Iris pigment epithelial cell (primary cell): ENCODE data around the gene SEC61A2.
A peak's percentile ranks its signal among the peaks of the same experiment; 100 is the strongest.
"Not testable (repeated sequence)": the region's sequence is repeated elsewhere in the genome, so short reads cannot be mapped to it uniquely, and the experiment has no call there.

Source experiments
- DNase-seq: peaks from one replicate; pipeline ENCODE4 v3.0.0-alpha.2; 2011; ENCODE audit warnings: low read depth

The SEC61A2 gene

GRCh38 chr10:12160664-12161063, 31.2 kb downstream of the SEC61A2 start:
- no peak for DNase-seq

DNA sequence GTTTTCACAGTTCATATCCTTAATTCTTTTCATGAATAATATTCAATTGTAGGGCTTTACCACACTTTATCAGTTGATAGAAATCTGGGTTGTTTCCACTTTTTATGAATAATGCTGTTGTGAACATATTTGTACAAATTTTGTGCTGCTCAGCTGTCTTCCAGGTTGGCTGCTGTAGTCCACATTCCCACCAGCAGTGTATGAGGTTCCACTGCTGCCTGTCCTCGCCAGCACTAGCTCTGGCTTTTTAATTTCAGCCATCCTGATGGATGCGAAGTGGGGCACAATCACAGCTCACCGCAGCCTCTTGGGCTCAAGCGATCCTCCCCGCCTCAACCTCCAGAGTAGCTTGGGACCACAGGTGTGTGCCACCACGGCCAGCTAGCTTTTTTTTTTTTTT, 33.5 kb downstream of the SEC61A2 start:
- DNase-seq, result no peak

GRCh38 chr10:12164085-12164484, 34.6 kb downstream of the SEC61A2 start:
- DNase-seq, result no peak

DNA sequence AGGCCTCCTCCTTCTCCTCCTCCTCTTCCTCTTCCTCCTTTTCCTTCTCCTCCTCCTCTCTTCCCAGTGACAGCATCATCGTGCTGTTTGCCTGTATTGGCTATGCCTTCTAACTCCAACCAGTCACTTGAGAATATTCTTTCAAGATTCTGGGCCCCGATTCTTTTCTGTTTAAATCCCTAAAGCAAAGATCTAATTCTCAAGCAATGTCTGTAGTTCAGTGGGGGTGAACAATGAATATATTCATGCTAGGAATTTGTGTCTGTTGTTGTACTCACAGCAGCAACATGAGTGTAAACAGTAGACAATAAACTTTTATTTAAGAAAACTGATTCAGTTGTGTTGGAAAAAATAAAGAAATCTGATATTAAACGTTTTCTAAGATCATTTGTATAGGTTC, 35.6 kb downstream of the SEC61A2 start:
- no peak for DNase-seq

DNA sequence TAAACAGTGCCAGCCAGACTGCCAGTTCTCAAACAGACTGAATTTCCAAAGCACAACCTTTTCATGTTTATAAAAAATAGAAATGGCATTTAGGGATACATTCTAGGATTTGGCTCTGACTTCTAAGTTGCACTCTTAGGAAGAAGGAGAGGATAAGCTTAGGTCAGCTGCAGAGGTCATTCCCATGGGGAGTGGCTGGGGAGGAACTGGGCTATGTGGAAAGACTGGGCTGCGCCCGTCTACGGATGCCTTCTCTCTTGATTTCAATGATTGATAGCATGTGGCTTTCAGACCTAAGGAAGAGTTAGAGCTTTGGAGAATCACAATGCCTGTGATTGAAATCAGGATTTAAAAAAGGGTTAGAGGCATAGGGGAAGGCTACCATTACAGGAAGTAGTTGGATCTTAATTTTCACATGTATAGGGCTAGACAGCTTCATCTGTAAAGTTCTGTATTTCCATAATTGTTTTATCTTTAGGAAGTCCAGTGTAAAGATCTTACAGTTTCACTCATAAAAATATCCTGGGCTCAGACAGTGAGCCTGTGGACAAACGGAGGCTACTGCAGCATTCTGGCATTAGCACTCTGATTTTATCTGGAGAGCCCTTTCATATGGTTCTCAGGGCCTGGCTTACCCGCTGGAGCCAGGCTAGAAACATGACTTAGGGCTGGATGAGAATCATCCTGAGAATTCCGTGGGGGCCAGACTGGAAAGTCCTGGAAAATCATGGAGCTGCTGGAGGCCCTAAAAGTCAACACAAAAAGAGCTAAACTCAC, 36.7 kb downstream of the SEC61A2 start:
- DNase-seq, result no peak

DNA sequence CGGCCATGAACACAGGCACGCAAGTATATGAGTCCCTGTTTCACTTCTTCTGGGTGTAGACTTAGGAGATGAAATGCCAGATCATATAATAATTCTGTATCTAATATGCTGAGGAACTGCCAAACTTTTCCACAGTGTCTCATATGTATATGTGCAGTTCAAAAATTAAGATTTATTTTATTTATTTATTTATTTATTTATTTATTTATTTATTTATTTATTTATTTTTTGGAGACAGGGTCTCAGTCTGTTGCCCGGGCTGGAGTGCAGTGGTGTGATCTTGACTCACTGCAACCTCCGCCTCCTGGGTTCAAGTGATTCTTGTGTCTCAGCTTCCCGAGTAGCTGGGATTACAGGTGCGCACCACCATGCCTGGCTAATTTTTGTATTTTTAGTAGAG, 42.0 kb downstream of the SEC61A2 start:
- DNase-seq, result not testable (repeated sequence)

DNA sequence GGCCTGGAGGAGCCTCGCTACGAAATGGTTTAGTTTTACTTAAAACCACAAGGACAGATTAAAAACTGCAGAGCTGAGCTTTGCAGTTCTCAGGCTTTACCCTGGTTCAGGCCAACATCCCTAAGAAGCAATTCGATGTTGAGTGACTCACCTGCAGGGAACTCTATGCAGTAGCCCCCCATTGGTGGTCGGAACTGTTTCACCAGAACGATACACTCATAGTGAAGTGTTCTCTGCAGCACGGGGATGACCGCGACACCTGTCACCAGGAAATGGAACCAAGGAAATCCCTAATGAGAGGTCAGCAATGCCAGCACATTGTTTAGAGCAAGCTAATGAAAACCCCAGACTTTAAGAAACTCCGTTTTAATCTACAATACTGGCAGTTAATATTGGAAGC, 48.2 kb downstream of the SEC61A2 start:
- DNase-seq, result peak; percentile 57

DNA sequence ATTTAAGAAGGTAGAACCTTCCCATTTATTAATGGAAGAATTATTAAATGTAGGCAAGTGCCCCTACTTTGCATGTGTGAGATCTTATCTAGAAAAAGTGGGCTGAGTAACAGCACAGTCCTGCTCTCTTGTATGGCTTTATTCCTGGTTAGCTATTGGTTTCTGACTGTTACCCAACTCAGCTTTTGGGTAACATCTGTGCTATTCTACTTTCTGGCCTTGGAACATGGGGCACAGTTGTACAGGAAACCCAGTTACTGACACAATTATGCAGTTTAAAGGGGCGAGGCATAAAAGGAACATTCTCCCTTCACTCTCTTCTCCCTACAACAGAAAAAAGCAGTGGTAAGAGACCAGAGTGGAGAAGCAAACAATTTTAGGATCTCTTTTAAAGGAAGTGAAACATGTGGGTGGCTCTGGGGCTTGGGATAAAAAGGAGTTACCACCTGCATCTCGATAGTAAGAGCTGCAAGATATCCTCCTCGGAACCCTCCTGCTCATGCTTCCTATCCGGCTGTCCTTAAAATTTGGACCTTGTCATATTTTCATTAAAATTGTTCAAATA, 50.2 kb downstream of the SEC61A2 start:
- DNase-seq, result no peak

- no peak for DNase-seq
Measured at GRCh38 chr10:12180221-12180974, 50.9 kb downstream of the SEC61A2 start.

- DNase-seq, result peak; percentile 56
Measured at GRCh38 chr10:12181065-12181775, 51.7 kb downstream of the SEC61A2 start.

DNA sequence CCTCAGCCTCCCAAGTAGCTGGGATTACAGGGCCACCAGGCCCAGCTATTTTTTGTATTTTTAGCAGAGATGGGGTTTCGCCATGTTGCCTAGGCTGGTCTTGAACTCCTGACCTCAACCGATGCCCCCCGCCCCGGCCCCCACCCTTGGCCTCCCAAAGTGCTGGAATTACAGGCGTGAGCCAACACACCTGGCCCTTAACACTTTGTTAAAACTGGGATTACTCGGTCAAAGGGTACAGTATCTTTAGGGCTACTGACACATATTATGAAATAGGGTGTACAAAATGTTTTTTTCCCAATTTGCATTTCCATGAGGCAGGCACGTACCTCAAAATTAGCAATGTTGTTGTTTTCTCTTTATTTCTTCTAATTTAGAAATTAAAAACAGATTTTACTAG, 54.7 kb downstream of the SEC61A2 start:
- no peak for DNase-seq

- no peak for DNase-seq
Measured at GRCh38 chr10:12186323-12186722, 56.8 kb downstream of the SEC61A2 start.

DNA sequence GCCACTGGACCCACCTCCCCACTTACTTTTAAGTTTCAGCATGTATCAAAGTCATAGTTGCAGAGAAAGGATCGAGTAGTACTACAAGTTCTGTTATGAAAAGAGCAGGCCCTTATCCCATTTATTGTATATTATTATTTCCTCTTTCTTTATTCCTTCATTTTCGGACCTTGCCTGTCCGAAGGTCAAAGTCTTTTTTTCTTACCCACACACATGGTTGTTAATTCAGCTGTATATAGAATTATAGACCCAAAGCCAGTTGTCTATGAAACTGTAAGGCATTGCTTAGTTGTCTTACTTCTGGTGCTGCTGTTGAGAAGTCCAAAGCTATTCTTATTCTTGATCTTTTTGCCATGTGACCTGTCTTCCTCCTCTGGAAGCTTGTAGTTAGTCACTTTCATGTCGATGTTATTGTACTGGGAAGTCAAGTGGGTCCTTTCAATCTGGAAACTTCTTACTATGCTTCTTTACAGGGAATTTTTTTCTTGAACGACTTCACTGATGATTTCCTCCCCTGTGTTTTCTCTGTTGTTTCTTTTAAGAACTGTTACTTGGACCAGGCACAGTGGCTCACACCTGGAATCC, 57.9 kb downstream of the SEC61A2 start:
- no peak for DNase-seq

- DNase-seq, result no peak
Measured at GRCh38 chr10:12188656-12189055, 59.2 kb downstream of the SEC61A2 start.

DNA sequence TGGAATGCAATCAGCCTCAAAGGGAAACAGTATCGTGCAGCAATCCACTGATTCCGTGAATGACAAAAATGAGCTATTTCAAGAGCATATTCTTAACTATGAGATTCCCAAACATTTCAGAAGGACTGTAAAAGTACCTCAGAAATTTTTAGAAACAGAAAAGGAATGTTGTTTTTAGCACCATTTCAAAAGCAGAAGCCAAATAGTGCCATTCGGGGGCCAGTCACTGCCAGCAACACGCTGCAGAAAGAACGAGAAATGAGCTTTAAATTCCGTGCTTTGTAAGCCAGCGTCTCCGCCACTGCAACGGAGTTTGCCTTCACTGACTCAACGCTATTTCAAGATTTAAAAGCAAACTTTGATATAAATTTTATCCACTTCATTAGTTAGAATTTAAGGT, 59.9 kb downstream of the SEC61A2 start:
- no peak for DNase-seq

- DNase-seq, result no peak
Measured at GRCh38 chr10:12191715-12192114, 62.2 kb downstream of the SEC61A2 start.

DNA sequence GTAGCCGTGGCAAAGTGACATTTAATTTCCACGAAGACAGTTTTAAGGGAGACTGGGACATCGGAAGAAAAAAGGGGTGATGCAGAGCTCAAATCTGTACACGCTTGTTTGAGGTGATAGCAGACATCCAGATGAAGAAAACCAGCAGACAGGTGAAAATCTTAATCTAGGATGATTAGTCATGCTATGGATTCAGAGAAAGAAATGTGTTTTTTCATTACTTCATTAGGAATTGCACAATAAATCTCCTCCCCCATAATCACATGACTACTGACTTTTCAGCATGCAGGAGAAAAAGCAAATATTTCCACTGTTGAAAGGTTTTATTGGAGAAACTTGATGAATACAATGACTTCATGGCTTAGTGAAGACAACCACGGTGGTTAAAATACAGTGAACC, 63.7 kb downstream of the SEC61A2 start:
- DNase-seq, result peak; percentile 82

DNA sequence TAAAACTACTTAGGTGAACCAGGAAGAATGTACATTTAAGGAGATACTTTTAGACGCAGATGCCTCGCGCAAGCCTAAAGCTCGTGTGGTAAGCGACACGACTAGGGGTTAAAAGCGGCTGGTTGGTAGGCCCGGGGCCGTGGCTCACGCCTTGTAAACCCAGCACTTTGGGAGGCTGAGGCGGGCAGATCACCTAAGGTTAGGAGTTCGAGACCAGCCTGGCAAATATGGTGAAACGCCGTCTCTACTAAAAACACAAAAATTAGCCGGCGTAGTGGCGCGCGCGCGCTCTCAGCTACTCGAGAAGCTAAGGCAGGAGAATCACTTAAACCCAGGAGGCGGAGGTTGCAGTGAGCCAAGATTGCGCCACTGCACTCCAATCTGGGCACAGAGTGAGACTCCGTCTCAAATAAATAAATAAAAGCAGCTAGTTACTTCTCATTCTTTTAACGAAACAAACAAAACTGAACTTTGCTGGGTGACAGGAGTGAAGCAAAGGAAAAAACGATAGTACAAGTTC, 65.3 kb downstream of the SEC61A2 start:
- DNase-seq, result peak; percentile 58

DNA sequence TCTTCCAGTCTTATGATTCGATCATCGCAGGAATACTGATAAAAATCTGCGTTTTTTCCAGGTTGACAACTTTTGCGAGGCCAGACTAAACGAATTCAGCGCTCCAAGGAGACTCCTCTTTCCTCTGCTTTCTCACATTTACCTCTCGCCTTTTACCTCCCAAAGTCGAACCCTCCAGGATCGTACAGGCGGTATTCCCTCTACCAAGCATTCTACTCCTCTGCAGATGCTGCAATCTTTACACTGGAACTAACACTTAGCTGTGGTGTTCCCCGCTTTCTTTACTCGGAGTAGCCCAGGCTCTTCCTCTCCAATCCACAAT, 65.8 kb downstream of the SEC61A2 start:
- DNase-seq, result peak; percentile 3

- DNase-seq, result peak; percentile 93
Measured at GRCh38 chr10:12195603-12196506, 66.4 kb downstream of the SEC61A2 start, which contains the start of the genes CDC123 and NUDT5. Gene CDC123 (plus strand): TSS chr10:12196188. CDS start chr10:12196246, 58 bp downstream. Gene NUDT5 (minus strand): TSS chr10:12195891. CDS start chr10:12186291, 9,600 bp downstream.
